Ramos (cell line): ENCODE data around the gene DUSP16.
"Not testable (repeated sequence)": the region's sequence is repeated elsewhere in the genome, so short reads cannot be mapped to it uniquely, and the experiment has no call there.

ENCODE experiments used
- in situ Hi-C: fragments of 300-500 bp; cut with MboI; formaldehyde crosslinking; loops from one replicate; pipeline ENCODE4 v1.14.3; 2022; ENCODE audit warnings: low sequenced_read_pairs; ENCODE audit not compliant: unreplicated experiment

DUSP16 gene

DNA sequence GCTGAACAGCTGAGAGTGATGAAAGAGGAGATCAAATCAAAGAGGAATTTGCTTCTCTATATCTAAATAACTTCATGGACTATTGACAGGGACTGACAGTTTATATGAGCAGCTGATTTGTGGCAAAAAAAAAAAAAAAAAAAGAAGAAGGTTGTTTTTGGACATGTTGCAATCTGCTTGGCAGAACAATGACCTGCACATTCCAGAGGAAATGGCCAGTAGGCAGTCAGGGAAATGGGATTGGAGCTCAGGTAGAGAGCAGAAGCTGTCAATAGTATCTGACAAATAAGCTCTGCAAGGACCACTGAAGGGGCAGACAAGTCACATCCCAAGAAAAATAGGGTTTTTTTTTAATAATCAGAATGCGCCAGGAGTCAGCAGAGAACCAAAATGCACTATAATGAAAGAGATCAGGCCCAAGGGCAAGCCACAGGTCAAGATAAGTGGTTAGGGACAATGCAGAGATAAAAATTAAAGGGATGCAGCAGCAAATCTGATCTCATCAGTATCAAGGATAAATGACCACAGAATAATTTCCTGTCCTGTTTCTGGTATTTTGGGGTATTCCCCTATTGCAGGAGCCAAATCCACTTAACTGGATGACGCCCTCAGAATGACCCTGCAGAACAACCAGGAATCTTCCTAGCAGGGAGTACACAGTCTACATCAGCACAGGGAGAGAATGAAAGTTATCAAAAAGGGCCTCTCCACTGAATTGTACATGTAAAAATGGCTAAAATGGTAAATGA lies 22.6 kb upstream of the DUSP16 start:
- in situ Hi-C loops: no loop called here

GRCh38 chr12:12583510-12584178 lies 21.0 kb upstream of the DUSP16 start:
- in situ Hi-C loops: no loop called here

DNA sequence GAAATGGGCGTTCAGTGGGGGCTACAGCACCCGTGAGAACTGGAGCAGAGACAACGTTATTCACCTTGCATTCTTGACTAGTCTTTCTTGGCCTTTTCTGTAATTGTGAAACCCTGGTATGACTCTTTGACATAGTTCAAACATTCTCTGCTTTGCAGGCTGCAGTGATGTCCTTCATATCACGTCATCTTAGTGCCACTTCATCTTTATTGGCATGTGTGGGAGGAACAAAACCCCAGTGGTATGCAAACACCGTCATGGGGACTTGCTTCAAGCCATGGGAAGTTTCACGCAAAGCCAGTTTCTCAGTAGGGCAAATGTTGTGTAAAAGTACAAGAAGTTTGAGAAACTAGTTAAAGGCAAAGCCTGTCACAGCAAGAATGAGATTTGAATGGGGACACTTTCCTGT lies 20.2 kb upstream of the DUSP16 start:
- in situ Hi-C loops: no loop called here

DNA sequence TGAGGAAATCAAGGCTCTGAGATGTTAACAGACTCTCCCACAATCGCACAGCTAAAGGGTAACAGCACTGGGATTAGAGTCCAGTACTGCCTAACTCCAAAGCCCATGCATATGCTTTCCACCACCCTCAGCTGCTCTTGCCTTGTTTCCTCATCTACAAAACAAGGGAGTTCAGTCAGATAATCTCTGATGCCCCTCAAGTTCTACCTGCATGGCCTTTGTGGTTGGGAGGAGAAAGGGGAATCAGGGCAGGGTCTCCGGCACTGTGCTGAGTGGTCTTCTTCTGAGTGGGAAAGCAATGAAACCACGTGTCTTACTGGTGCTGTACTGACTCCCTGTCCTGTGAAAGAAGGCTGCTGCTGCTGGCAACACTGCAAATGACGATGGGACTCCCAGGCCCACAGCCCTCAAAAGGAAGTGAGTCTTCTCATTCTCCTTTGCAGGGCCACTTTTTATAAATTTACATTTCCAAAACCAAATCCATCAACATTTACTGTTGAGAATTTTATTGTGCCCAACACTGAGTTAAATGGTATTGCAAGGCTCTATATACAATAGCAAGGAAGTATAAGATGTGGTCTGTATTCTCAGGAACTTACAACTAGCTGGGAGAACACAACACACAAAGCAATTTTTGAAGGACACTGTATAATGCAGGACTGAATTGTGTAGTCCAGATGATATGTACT lies 19.7 kb upstream of the DUSP16 start:
- in situ Hi-C loops: no loop called here

GRCh38 chr12:12580716-12581115 lies 18.1 kb upstream of the DUSP16 start:
- in situ Hi-C loops: not testable (repeated sequence)

DNA sequence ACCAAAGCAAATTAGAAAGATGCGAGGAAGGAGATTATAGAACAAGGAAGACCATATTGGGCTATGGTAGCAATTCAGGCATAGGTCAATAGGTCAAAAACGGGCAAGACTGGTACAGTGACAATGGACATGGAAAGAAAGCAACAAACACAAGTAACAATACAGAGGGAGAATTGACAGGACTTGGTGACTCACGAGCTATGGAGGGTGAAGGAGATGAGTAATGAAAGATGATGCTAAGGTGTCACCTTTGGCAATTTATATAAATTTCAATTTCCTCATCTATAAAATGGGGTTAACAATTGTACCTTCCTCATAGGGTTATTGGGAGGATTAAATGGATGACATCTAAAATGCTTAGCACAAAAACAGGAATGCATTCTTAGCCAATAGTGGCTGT lies 15.1 kb upstream of the DUSP16 start:
- in situ Hi-C loops: no loop called here

DNA sequence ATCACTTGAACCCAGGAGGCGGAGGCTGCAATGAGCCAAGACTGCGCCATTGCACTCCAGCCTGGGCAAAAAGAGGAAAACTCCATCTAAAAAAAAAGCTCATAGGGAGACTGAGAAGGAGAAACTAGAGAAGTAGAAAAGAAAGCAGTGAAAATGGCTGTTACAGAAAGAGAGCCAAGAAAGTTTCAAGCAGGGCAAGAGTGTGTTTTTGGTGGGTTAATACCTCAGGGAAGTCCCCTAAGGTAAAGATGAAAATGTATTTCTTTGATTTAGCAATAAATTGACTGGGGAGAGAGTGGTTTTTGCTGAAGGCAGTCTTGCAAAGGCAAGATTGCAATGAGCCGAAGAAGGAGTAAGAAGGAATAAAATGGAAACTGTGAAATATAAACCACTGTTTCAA lies 10.0 kb upstream of the DUSP16 start:
- in situ Hi-C loops: no loop called here

DNA sequence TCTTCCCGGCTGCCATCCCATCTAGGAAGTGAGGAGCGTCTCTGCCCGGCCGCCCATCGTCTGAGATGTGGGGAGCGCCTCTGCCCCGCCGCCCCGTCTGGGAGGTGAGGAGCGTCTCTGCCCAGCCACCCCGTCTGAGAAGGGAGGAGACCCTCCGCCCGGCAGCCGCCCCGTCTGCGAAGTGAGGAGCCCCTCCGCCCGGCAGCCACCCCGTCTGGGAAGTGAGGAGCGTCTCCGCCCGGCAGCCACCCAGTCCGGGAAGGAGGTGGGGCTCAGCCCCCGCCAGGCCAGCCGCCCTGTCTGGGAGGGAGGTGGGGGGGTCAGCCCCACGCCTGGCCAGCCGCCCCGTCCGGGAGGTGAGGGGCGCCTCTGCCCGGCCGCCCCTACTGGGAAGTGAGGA lies 3.3 kb upstream of the DUSP16 start:
- in situ Hi-C loops: not testable (repeated sequence)

DNA sequence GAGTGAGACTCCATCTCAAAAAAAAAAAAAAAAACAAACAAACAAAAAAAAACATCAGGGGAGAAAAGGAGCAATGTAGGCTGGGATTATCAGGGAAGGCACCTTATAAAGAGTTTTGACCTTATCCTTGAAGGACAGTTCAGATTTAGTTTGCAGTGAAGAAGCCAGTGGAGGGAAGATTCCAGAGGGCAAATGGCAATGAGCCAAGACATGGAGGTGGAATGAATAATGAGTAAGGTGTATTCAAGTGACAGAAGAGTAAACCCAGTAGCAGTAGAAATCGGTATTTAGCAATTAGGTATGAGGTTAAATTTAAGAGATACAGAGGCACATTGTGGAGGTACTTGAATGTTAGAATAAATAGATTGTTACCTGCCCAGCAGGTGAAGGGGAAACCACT lies 2.2 kb upstream of the DUSP16 start:
- in situ Hi-C loops: no loop called here

- in situ Hi-C loops: no loop called here
These were observed 746 bp upstream of the DUSP16 start for GRCh38 chr12:12563290-12563928.

- in situ Hi-C loops: no loop called here
These were observed 613 bp downstream of the DUSP16 start for GRCh38 chr12:12562016-12562483.

DNA sequence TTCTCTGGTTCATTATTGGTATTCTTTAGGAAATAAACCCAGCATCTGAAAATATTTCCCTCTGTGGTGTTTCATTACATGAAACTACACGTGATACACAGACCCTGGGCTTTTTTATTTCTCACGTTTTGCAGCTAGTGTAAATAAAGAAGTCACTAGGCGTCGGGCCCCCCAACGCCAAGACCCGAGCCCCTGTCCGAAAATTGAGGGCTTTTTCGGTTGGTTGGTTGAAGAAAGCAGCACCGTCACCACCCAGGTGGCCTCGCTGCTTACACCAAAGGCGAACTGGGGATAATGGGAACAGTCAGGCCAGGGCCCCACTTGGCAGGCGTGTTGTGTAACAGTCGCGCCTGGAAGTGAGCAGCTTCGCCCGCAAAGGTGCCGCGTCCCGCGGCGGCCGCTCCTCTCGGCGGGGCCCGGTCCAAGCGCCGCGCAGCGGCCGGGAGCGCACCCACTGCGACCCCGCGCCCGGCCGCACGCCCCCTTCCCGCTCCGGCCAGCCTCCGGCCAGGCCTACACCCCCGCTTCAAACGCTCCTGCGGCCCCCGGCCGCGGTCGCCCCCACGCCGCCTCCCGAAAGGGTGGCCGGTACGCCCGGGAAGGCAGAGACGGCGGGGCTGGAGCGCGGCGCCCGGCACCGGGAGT lies 1.2 kb downstream of the DUSP16 start:
- in situ Hi-C loops: no loop called here

DNA sequence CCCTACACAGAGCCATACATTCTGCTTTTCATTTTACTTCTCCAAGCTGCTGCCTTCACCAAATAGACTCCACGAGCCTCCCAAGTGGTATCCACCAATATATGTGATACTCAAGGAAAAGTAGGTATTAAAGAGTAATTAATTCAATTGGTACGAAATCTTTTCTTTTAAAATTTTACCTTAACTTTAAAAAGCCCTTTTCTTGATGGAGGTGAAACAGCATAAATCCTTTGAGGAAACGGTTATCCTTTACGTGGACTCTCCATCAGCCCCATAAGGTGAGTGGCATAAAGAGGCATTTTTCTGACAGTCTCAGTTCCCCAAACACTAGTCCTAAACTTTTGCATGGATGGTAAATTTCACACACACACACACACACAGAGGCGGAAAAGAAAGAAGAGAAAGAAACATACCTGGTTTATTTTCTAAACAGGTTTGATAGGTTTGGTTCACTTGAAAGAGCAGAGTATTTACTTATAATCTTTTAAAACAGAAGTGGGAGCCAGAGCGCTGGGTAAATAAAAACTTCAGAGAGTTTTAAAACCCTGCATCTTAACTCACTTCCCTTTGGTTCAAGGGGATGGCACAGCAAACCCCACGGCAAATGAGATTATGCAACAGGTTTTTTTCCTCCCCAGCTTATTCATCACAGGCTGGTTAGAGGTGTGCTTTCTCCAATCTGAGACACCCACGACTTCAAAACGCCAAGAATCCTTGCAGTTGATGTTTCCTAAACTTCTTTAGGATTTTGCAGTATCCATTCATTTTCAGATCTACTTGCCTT lies 1.9 kb downstream of the DUSP16 start:
- in situ Hi-C loops: no loop called here

DNA sequence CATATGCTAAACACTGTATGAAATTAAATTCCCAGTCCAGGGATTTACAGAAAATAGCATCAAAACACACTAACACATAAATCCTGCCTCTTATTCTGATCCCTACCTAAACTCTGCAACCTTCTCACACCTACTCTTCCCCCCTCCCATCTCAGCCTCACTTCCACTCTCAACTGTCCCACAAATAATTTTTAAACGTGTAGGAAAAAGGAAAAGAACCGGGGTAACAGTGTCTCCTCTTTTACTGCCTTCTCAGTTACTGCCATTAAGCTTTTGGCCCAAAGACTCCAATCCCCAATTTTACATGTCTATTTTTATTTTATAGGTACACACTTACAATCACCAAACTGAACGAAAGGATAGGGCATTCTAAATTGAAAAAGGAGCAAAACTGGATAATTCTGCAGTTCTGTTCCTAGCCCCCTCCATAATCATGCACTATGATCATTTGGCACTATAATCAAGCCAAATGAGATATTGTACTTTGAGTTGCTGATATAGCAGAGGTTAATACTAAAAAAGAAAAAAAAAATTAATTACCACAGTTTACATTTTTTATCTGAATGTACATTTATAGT lies 2.9 kb downstream of the DUSP16 start:
- in situ Hi-C loops: no loop called here

GRCh38 chr12:12558291-12558690 lies 4.4 kb downstream of the DUSP16 start:
- in situ Hi-C loops: no loop called here

DNA sequence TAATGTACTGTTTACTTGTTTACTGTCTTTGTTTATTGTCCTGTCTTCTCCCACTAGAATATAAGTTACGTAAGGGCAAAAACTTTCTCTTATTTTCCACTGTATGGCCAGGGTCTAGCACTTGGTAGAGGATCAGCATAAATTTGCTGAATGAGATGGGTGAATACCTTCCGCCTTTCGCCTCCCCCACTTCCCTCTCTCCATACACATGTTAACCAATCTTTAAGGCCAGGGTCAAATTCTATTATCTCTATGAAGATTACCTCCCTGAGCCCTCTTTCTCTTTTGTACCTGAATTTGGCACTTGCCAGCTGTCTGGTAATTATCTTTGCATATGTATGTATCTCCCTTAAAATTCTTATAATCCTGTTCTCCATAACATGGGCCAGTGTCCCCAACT lies 4.9 kb downstream of the DUSP16 start:
- in situ Hi-C loops: no loop called here

GRCh38 chr12:12555656-12556055 lies 7.0 kb downstream of the DUSP16 start:
- in situ Hi-C loops: no loop called here

GRCh38 chr12:12553208-12553785 lies 9.4 kb downstream of the DUSP16 start:
- in situ Hi-C loops: no loop called here

DNA sequence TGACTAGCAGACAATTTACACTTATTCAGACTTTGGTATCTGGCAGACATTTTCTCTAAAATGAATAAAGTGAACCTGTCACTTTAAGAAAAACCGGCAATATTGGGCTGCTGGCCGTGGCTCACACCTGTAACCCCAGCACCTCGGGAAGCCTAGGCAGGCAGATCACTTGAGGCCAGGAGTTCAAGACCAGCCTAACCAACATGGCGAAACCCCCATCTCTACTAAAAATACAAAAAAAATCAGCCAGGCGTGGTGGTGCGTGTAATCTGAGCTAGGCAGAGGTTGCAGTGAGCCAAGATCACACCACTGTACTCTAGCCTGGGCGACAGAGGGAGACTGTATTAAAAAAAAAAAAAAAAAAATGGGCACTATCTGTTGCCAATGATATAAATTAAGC lies 11.5 kb downstream of the DUSP16 start:
- in situ Hi-C loops: no loop called here
